NCI-H446 (cell line): ENCODE measurements around the gene GRB2.
A peak's percentile ranks its signal among the peaks of the same experiment; 100 is the strongest.
"Not testable (repeated sequence)": the region's sequence is repeated elsewhere in the genome, so short reads cannot be mapped to it uniquely, and the experiment has no call there.

Source experiments
- DNase-seq, 2 experiments: peaks; one replicate each; lab custom pipeline; 2025; lab: John Stamatoyannopoulos, UW

Gene GRB2

DNA sequence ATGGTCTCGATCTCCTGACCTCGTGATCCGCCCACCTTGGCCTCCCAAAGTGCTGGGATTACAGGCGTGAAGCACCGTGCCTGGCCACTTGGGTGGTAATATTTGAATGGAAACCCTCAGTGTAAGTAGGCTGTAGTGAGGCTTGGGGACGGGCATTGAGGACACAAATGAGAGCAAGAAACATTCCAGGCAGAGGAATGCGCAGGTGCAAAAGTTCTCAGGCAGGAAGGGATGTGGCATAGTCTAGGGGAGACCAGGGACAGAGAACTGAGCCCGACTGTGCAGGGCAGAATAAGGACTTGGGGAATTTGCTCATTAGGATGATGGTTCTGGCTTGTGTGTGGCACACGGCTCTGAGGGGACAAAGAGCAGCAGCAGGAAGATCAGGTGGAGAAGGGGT is 54.8 kb downstream of the GRB2 start:
- DNase-seq, result no peak

- no peak for DNase-seq
These were observed 55.4 kb downstream of the GRB2 start for GRCh38 chr17:75350029-75350428.

DNA sequence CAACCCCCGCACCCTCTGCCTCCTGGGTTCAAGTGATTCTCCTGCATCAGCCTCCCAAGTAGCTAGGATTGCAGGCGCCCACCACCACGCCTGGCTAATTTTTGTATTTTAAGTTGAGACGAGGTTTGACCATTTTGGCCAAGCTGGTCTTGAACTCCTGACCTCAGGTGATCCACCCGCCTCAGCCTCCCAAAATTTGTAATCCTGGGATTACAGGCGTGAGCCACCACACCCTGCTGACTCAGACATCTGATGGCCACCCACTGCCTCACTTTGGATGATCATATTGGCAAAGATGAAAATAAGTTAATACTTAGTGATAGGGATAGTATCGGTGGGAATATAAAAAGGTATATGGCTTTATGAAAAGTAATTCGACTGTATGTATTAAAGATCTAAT is 55.9 kb downstream of the GRB2 start:
- no peak for DNase-seq

GRCh38 chr17:75348386-75349012 is 57.0 kb downstream of the GRB2 start:
- DNase-seq, result no peak

DNA sequence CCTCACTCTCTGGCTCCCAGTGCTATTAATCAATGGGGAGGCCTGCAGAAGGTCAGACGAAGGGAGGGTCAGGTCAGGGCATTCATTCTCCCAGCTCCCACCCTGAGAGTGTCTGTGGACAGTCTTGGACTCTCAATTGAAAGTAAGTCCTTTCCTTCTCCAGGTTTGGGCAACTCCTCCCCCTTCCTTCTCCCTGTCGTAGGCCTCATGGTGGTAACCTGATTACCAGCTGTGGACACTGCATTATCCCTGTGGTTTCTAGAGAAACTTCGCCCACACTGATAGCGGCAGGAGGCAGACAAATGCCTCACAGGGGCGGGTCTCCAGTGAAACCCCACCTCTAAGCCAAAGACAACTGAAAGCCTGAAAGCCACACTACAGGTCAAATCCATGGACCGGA is 58.6 kb downstream of the GRB2 start:
- no peak for DNase-seq

- DNase-seq, result not testable (repeated sequence)
These were observed 59.1 kb downstream of the GRB2 start for GRCh38 chr17:75346368-75346767.

- no peak for DNase-seq
These were observed 59.8 kb downstream of the GRB2 start for GRCh38 chr17:75345514-75346167.

GRCh38 chr17:75344666-75345065 is 60.8 kb downstream of the GRB2 start:
- no peak for DNase-seq

- DNase-seq, result peak in 1 of 2 experiments; percentile 7
These were observed 62.5 kb downstream of the GRB2 start for GRCh38 chr17:75342996-75343395.

DNA sequence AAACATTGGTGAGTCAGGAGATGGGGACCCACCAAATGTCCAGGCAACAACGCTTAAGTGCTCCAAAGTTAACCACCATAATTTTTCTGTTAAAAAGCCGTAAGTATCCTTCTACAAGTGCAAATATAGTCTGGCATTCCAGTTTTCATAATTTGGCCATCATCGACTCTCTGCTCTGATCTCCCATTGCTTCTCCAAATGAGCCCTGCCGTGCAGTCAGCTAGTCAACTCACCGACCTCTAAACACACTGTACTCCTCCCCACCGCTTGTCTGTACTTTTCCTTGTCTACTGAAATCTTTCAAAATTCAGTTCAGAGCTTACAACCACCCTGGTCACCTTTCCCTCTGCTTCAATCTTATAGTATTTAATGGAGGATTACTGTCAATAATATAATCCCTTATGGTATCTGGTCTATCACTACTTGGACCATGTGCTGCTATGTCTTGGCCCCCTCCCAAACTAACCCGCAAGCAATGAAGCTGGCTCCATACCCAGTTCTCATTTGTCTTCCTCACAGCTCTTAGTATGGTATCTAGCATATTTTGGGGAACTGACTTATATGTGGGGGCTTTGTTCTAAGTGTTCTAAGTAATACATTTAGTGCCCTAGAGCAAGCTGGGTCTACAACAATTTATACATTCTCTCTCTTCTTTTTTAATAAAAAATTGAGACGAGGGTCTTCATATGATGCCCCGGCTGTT is 63.5 kb downstream of the GRB2 start:
- DNase-seq, result peak in 1 of 2 experiments; percentile 42

GRCh38 chr17:75340631-75341030 is 64.8 kb downstream of the GRB2 start:
- DNase-seq, result peak; percentile 41 to 69

DNA sequence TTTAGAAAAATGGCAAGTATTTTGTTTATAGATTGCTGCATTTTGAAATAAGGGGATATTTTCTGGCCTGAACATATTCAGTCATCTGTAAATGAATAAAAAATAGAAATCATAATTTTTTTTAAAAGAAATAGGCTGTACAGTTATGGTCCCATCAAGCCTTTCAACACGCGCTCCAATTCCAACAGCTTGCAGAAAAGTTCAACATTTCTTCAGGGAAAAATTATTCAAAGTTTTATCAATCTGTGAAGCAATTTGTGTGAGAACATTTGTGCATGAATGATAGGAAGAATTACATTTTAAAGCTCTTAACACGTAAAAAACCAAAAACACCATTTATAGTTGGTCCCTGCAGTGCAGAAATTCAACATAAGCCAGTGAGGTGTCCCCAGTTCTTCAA is 65.5 kb downstream of the GRB2 start:
- DNase-seq, result no peak

- DNase-seq, result no peak
These were observed 67.1 kb downstream of the GRB2 start for GRCh38 chr17:75338335-75338734.

DNA sequence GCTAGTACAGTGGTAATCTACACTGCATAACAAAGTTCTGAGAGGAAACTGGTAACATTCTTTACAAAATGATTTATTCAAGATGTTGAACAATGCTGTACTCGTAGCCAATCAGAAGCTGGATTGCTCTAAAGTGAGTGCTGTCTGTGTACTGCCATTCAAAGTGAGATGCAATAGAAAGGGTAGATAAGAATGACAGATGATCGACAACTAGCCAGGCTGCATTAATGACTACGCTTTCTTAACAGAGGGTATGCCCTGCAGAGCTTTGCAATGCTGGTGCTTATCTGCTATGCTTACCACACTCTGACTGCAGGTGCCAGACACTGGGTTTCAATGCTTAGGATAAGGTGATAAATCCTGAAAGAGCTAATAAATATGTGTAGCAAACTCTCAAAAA is 70.2 kb downstream of the GRB2 start:
- DNase-seq, result no peak

GRCh38 chr17:75334723-75335122 is 70.8 kb downstream of the GRB2 start:
- DNase-seq, result no peak

GRCh38 chr17:75331671-75332070 is 73.8 kb downstream of the GRB2 start:
- no peak for DNase-seq

DNA sequence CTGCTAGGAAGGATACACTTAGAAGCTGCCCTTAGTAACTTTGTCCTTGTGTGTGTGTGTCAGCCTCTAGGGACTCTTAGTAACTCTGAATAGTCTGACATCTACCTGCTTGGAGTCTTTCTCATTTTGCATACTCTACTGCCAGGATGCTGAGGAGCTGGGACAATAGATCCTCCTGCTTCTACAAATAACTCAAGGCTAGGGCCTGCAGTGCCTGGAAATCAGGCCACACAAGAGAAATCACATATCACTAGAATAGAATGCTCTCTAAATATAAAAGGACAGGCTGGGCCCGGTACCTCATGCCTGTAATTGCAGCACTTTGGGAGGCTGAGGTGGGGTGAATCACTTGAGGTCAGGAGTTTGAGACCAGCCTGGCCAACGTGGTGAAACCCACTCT is 77.7 kb downstream of the GRB2 start:
- DNase-seq, result no peak

DNA sequence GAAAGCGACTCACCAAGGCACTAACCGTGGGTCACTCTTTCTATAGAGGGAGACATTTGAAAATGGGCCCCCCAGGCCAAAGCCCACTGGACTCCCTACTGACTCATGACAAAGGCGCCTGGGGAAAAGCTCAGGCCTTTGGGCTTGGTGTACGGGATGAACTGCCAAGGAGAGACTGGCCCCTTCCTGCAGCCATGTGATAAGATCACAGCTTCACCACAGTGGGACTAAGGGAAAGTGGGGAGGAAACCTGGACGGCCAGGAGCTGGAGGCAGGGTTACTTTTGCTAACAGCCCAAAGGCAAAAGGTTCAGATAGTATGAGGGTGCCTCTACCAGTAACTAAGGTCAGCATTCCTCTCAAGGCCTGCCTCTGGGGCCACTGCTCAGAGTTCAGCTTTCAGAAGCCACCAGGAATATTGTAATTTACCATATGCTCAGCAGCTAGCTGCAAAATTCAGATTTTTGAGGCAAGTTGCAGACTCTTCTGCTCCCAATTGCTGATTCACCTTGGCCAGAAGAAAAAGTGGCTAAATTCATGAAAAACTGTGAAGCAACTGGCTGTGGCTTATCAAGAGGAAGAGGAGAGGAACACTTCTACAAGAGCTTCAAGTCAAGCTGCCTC is 79.1 kb downstream of the GRB2 start:
- no peak for DNase-seq

DNA sequence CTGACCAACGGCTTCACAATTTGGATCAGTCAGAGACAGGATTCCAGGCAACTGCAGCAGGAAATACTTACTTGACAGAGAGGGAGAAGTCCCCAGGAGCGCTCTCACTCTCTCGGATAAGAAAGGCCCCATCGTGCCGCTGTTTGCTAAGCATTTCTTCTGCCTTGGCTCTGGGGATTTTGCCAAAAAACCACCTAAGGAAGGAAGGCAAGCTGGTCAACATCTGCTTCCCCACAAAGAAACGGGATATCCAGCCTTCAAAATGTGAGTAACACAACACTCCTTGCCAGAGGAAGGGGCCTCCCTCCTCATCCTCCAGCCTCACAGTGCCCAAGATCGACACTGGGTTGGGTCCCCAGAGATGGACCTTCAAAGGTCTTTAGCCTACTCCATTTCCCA is 79.7 kb downstream of the GRB2 start:
- DNase-seq, result peak in 1 of 2 experiments; percentile 75

- no peak for DNase-seq
These were observed 80.1 kb downstream of the GRB2 start for GRCh38 chr17:75325348-75325747.

GRCh38 chr17:75321506-75321905 is 84.0 kb downstream of the GRB2 start:
- no peak for DNase-seq

GRCh38 chr17:75319904-75320691 is 85.4 kb downstream of the GRB2 start:
- DNase-seq, result no peak
